ENCODE data around the gene ARMC3.

Gene ARMC3

GRCh38 chr10:23037561-23037960, 109.7 kb downstream of the ARMC3 start:
- no peak overlapping the region for H3K4me3 ChIP-seq (ENCODE audit: low read depth, low read length)
- no peak for DNase-seq (ENCODE audit: low read depth)
- no peak for TF ChIP-seq CTCF (IDR thresholded peaks at IDR 0.05; ENCODE audit: control insufficient read depth, extremely low read depth, insufficient read depth)

GRCh38 chr10:23038172-23038571, 110.3 kb downstream of the ARMC3 start:
- no peak overlapping the region for H3K4me3 ChIP-seq (ENCODE audit: low read depth, low read length)
- TF ChIP-seq CTCF (IDR thresholded peaks at IDR 0.05; ENCODE audit: control insufficient read depth, extremely low read depth, insufficient read depth): no peak
- no peak for DNase-seq (ENCODE audit: low read depth)

- TF ChIP-seq CTCF (IDR thresholded peaks at IDR 0.05; ENCODE audit: control insufficient read depth, extremely low read depth, insufficient read depth): no peak
- no peak for DNase-seq (ENCODE audit: low read depth)
- H3K4me3 ChIP-seq (ENCODE audit: low read depth, low read length): no peak overlapping the region
Measured at GRCh38 chr10:23040002-23040401, 112.1 kb downstream of the ARMC3 start.

- no peak for DNase-seq (ENCODE audit: low read depth)
- H3K4me3 ChIP-seq (ENCODE audit: low read depth, low read length): no peak overlapping the region
- no peak for TF ChIP-seq CTCF (IDR thresholded peaks at IDR 0.05; ENCODE audit: control insufficient read depth, extremely low read depth, insufficient read depth)
Measured at GRCh38 chr10:23046027-23046426, 118.2 kb downstream of the ARMC3 start.

- no peak overlapping the region for H3K4me3 ChIP-seq (ENCODE audit: low read depth, low read length)
- no peak for TF ChIP-seq CTCF (IDR thresholded peaks at IDR 0.05; ENCODE audit: control insufficient read depth, extremely low read depth, insufficient read depth)
- DNase-seq (ENCODE audit: low read depth): no peak
Measured at GRCh38 chr10:23047201-23048050, 119.6 kb downstream of the ARMC3 start.

- DNase-seq (ENCODE audit: low read depth): no peak
- TF ChIP-seq CTCF (IDR thresholded peaks at IDR 0.05; ENCODE audit: control insufficient read depth, extremely low read depth, insufficient read depth): no peak
- H3K4me3 ChIP-seq (ENCODE audit: low read depth, low read length): no peak overlapping the region
Measured at GRCh38 chr10:23048191-23048590, 120.3 kb downstream of the ARMC3 start.

GRCh38 chr10:23051278-23051677, 123.4 kb downstream of the ARMC3 start:
- TF ChIP-seq CTCF (IDR thresholded peaks at IDR 0.05; ENCODE audit: control insufficient read depth, extremely low read depth, insufficient read depth): no peak
- DNase-seq (ENCODE audit: low read depth): no peak
- no peak overlapping the region for H3K4me3 ChIP-seq (ENCODE audit: low read depth, low read length)

Data from LNCaP clone FGC (cell line).